AG04449 (cell line): ENCODE results near the gene DNMBP.

Experiments used
- CTCF ChIA-PET: fragments of 350-600 bp; formaldehyde crosslinking; extraction: SDS; loops from one replicate; lab custom pipeline; 2021; ENCODE audit warnings: antibody characterized with exemption; lab: Yijun Ruan, JAX
- POLR2A ChIA-PET: fragments of 400-600, 350-600 bp; formaldehyde crosslinking; extraction: SDS; loops from one replicate; lab custom pipeline; 2020; ENCODE audit warnings: antibody characterized with exemption, inconsistent platforms; lab: Yijun Ruan, JAX
- DNase-seq: peaks from one replicate; pipeline ENCODE4 v3.0.0-alpha.2; 2010; ENCODE audit warnings: low read depth, low spot score
- H3K4me3 ChIP-seq: 2 replicates; pipeline ENCODE4 v1.5.1; 2011; ENCODE audit warnings: low read depth, mild to moderate bottlenecking, control low read depth, low read length
- CTCF ChIP-seq: IDR thresholded peaks from one replicate; pipeline ENCODE4 v1.5.1; 2011; ENCODE audit warnings: mild to moderate bottlenecking, moderate library complexity, low read length, control low read depth, inconsistent platforms; ENCODE audit not compliant: insufficient read depth; ENCODE audit errors: missing control alignments

The DNMBP gene

GRCh38 chr10:100022403-100022802 lies 12.7 kb upstream of the DNMBP start:
- no peak for DNase-seq
- no peak overlapping the region for H3K4me3 ChIP-seq
- ChIA-PET POLR2A (no interaction called here), CTCF (interaction anchor here (1.4 to 7.7 kb wide), 3 partner anchors 12 to 25 kb away, joined by 4 to 74 read pairs (median 25); partner anchors contain the start of gene DNMBP)
- TF ChIP-seq CTCF: no peak

- no peak for DNase-seq
- POLR2A ChIA-PET: no interaction called here
- no peak for TF ChIP-seq CTCF
- CTCF ChIA-PET: interaction anchor here (0.6 to 7.7 kb wide), 5 partner anchors 11 to 133 kb away, joined by 3 to 74 read pairs (median 4); partner anchors contain the start of gene DNMBP
- no peak overlapping the region for H3K4me3 ChIP-seq
These were observed 11.6 kb upstream of the DNMBP start for GRCh38 chr10:100021322-100021721.

- no peak for DNase-seq
- POLR2A ChIA-PET: interaction anchor here (0.7 kb wide), 1 partner anchor 253 kb away, joined by 3 read pairs; no protein-coding TSS in a partner anchor
- CTCF ChIA-PET: interaction anchor here (0.9 to 7.7 kb wide), 4 partner anchors 10 to 132 kb away, joined by 3 to 74 read pairs (median 4); partner anchors contain the start of gene DNMBP
- TF ChIP-seq CTCF: no peak
- no peak overlapping the region for H3K4me3 ChIP-seq
These were observed 11.1 kb upstream of the DNMBP start for GRCh38 chr10:100020886-100021253.

GRCh38 chr10:100020142-100020885 lies 10.6 kb upstream of the DNMBP start:
- no peak for DNase-seq
- no peak for TF ChIP-seq CTCF
- H3K4me3 ChIP-seq: no peak overlapping the region
- POLR2A ChIA-PET: interaction anchor here (0.7 kb wide), 1 partner anchor 252 kb away, joined by 3 read pairs; no protein-coding TSS in a partner anchor
- CTCF ChIA-PET: interaction anchor here (7.7 kb wide), 1 partner anchor 10 kb away, joined by 74 read pairs; the partner anchor contains the start of gene DNMBP

- POLR2A ChIA-PET: no interaction called here
These were observed 10.0 kb upstream of the DNMBP start for GRCh38 chr10:100019787-100020141.

More at GRCh38 chr10:100019787-100020141, 10.0 kb upstream of the DNMBP start:
- no peak for DNase-seq
- CTCF ChIA-PET: interaction anchor here (1.8 kb wide), 1 partner anchor 26 kb away, joined by 7 read pairs; no protein-coding TSS in a partner anchor
- no peak for TF ChIP-seq CTCF
- H3K4me3 ChIP-seq: no peak overlapping the region
